Measurements from ENCODE around the gene MORC2.

MORC2 gene

GRCh38 chr22:30968015-30968923 is at the start of gene MORC2:
TSS of gene MORC2 (minus strand) at chr22:30968774. CDS start at chr22:30967889, 885 bp downstream.
- H3K27ac Mint-ChIP-seq (ENCODE audit: low read depth), result peak within 1 kb of the TSS; percentile 90
- peaks cover 18% of the 10 kb centered on the region for H3K36me3 Mint-ChIP-seq (ENCODE audit: insufficient read depth)
- peak within 1 kb of the TSS; percentile 81 for H3K4me3 Mint-ChIP-seq
- H3K27me3 Mint-ChIP-seq, result no peaks in the 10 kb centered on the region
- DNase-seq (ENCODE audit: low spot score in 2 of 2), result no peak
- peaks cover 38% of the 10 kb centered on the region for H3K4me1 Mint-ChIP-seq
- peaks cover 5% of the 10 kb centered on the region for H3K9me3 Mint-ChIP-seq
- no peak for ATAC-seq (replicated peaks; ENCODE audit: extremely low read depth, poor library complexity, severe bottlenecking)

- H3K4me3 Mint-ChIP-seq, result no peak overlapping the region
- peaks cover 5% of the 10 kb centered on the region for H3K9me3 Mint-ChIP-seq
- H3K36me3 Mint-ChIP-seq (ENCODE audit: insufficient read depth), result no peaks in the 10 kb centered on the region
- no peak overlapping the region for H3K27ac Mint-ChIP-seq (ENCODE audit: low read depth)
- H3K4me1 Mint-ChIP-seq, result no peaks in the 10 kb centered on the region
- no peak for DNase-seq (ENCODE audit: low spot score in 2 of 2)
- peaks cover 20% of the 10 kb centered on the region for H3K27me3 Mint-ChIP-seq
- no peak for ATAC-seq (replicated peaks; ENCODE audit: extremely low read depth, poor library complexity, severe bottlenecking)
Observed at GRCh38 chr22:31005535-31005934, 37.0 kb upstream of the MORC2 start.

- Mint-ChIP-seq H3K4me1 (no peaks in the 10 kb centered on the region), H3K27ac (ENCODE audit: low read depth) (no peak overlapping the region), H3K36me3 (ENCODE audit: insufficient read depth) (no peaks in the 10 kb centered on the region), H3K9me3 (peaks cover 5% of the 10 kb centered on the region), H3K4me3 (no peak overlapping the region), H3K27me3 (peaks cover 20% of the 10 kb centered on the region)
- DNase-seq (ENCODE audit: low spot score in 2 of 2), result no peak
- no peak for ATAC-seq (replicated peaks; ENCODE audit: extremely low read depth, poor library complexity, severe bottlenecking)
Observed at GRCh38 chr22:31001124-31001770, 32.7 kb upstream of the MORC2 start.

- no peak overlapping the region for H3K4me3 Mint-ChIP-seq
- H3K36me3 Mint-ChIP-seq (ENCODE audit: insufficient read depth), result no peaks in the 10 kb centered on the region
- no peaks in the 10 kb centered on the region for H3K9me3 Mint-ChIP-seq
- peaks cover 34% of the 10 kb centered on the region for H3K27me3 Mint-ChIP-seq
- ATAC-seq (replicated peaks; ENCODE audit: extremely low read depth, poor library complexity, severe bottlenecking), result no peak
- H3K27ac Mint-ChIP-seq (ENCODE audit: low read depth), result no peak overlapping the region
- no peak for DNase-seq (ENCODE audit: low spot score in 2 of 2)
- no peaks in the 10 kb centered on the region for H3K4me1 Mint-ChIP-seq
Observed at GRCh38 chr22:30998329-30998728, 29.8 kb upstream of the MORC2 start.

- DNase-seq (ENCODE audit: low spot score in 2 of 2) (no peak), ATAC-seq (replicated peaks; ENCODE audit: extremely low read depth, poor library complexity, severe bottlenecking) (no peak)
- H3K27ac Mint-ChIP-seq (ENCODE audit: low read depth), result no peak overlapping the region
- no peaks in the 10 kb centered on the region for H3K4me1 Mint-ChIP-seq
- peaks cover 20% of the 10 kb centered on the region for H3K27me3 Mint-ChIP-seq
- H3K4me3 Mint-ChIP-seq, result no peak overlapping the region
- no peaks in the 10 kb centered on the region for H3K36me3 Mint-ChIP-seq (ENCODE audit: insufficient read depth)
- no peaks in the 10 kb centered on the region for H3K9me3 Mint-ChIP-seq
Observed at GRCh38 chr22:30996462-30996861, 27.9 kb upstream of the MORC2 start.

GRCh38 chr22:30994960-30995359 is 26.4 kb upstream of the MORC2 start:
- ATAC-seq (replicated peaks; ENCODE audit: extremely low read depth, poor library complexity, severe bottlenecking), result no peak
- H3K4me3 Mint-ChIP-seq, result no peak overlapping the region
- H3K9me3 Mint-ChIP-seq, result peaks cover 6% of the 10 kb centered on the region
- no peaks in the 10 kb centered on the region for H3K36me3 Mint-ChIP-seq (ENCODE audit: insufficient read depth)
- H3K27me3 Mint-ChIP-seq, result peaks cover 27% of the 10 kb centered on the region
- no peaks in the 10 kb centered on the region for H3K4me1 Mint-ChIP-seq
- H3K27ac Mint-ChIP-seq (ENCODE audit: low read depth), result no peak overlapping the region
- DNase-seq (ENCODE audit: low spot score in 2 of 2), result no peak

GRCh38 chr22:30992565-30992964 is 24.0 kb upstream of the MORC2 start:
- ATAC-seq (replicated peaks; ENCODE audit: extremely low read depth, poor library complexity, severe bottlenecking) (no peak), DNase-seq (ENCODE audit: low spot score in 2 of 2) (no peak)
- Mint-ChIP-seq H3K4me3 (no peak overlapping the region), H3K9me3 (peaks cover 12% of the 10 kb centered on the region), H3K27me3 (peaks cover 36% of the 10 kb centered on the region), H3K27ac (ENCODE audit: low read depth) (no peak overlapping the region), H3K36me3 (ENCODE audit: insufficient read depth) (no peaks in the 10 kb centered on the region), H3K4me1 (no peaks in the 10 kb centered on the region)

GRCh38 chr22:30990690-30991089 is 22.1 kb upstream of the MORC2 start:
- H3K4me3 Mint-ChIP-seq, result no peak overlapping the region
- H3K27me3 Mint-ChIP-seq, result peaks cover 36% of the 10 kb centered on the region
- no peaks in the 10 kb centered on the region for H3K36me3 Mint-ChIP-seq (ENCODE audit: insufficient read depth)
- no peaks in the 10 kb centered on the region for H3K4me1 Mint-ChIP-seq
- no peak for DNase-seq (ENCODE audit: low spot score in 2 of 2)
- ATAC-seq (replicated peaks; ENCODE audit: extremely low read depth, poor library complexity, severe bottlenecking), result no peak
- no peak overlapping the region for H3K27ac Mint-ChIP-seq (ENCODE audit: low read depth)
- peaks cover 16% of the 10 kb centered on the region for H3K9me3 Mint-ChIP-seq

- Mint-ChIP-seq H3K36me3 (ENCODE audit: insufficient read depth) (no peaks in the 10 kb centered on the region), H3K27ac (ENCODE audit: low read depth) (no peak overlapping the region), H3K4me3 (no peak overlapping the region), H3K27me3 (peaks cover 34% of the 10 kb centered on the region), H3K9me3 (peaks cover 22% of the 10 kb centered on the region), H3K4me1 (no peaks in the 10 kb centered on the region)
- no peak for ATAC-seq (replicated peaks; ENCODE audit: extremely low read depth, poor library complexity, severe bottlenecking)
- no peak for DNase-seq (ENCODE audit: low spot score in 2 of 2)
Observed at GRCh38 chr22:30989474-30989873, 20.9 kb upstream of the MORC2 start.

- Mint-ChIP-seq H3K9me3 (peaks cover 35% of the 10 kb centered on the region), H3K4me1 (no peaks in the 10 kb centered on the region), H3K36me3 (ENCODE audit: insufficient read depth) (no peaks in the 10 kb centered on the region), H3K27me3 (peaks cover 17% of the 10 kb centered on the region), H3K4me3 (no peak overlapping the region), H3K27ac (ENCODE audit: low read depth) (no peak overlapping the region)
- no peak for ATAC-seq (replicated peaks; ENCODE audit: extremely low read depth, poor library complexity, severe bottlenecking)
- DNase-seq (ENCODE audit: low spot score in 2 of 2), result no peak
Observed at GRCh38 chr22:30985561-30986208, 17.1 kb upstream of the MORC2 start.

- Mint-ChIP-seq H3K4me1 (no peaks in the 10 kb centered on the region), H3K4me3 (no peak overlapping the region), H3K9me3 (peaks cover 32% of the 10 kb centered on the region), H3K27me3 (peaks cover 3% of the 10 kb centered on the region), H3K36me3 (ENCODE audit: insufficient read depth) (no peaks in the 10 kb centered on the region), H3K27ac (ENCODE audit: low read depth) (no peak overlapping the region)
- DNase-seq (ENCODE audit: low spot score in 2 of 2) (no peak), ATAC-seq (replicated peaks; ENCODE audit: extremely low read depth, poor library complexity, severe bottlenecking) (no peak)
Observed at GRCh38 chr22:30984317-30984716, 15.7 kb upstream of the MORC2 start.

- Mint-ChIP-seq H3K27ac (ENCODE audit: low read depth) (no peak overlapping the region), H3K36me3 (ENCODE audit: insufficient read depth) (no peaks in the 10 kb centered on the region), H3K4me1 (no peaks in the 10 kb centered on the region), H3K27me3 (no peaks in the 10 kb centered on the region), H3K4me3 (no peak overlapping the region), H3K9me3 (peaks cover 30% of the 10 kb centered on the region)
- no peak for DNase-seq (ENCODE audit: low spot score in 2 of 2)
- ATAC-seq (replicated peaks; ENCODE audit: extremely low read depth, poor library complexity, severe bottlenecking), result no peak
Observed at GRCh38 chr22:30982512-30982911, 13.9 kb upstream of the MORC2 start.

Data from central memory CD8-positive, alpha-beta T cell (primary cell).